GM15510 (cell line): ENCODE measurements around the gene SULT2B1.

Experiments used
- POLR2A ChIP-seq: IDR thresholded peaks from 3 replicates; pipeline ENCODE4 v1.6.1; 2011; ENCODE audit warnings: borderline replicate concordance; ENCODE audit not compliant: insufficient read length; ENCODE audit errors: extremely low read depth

Gene SULT2B1

GRCh38 chr19:48598996-48599700, 47.2 kb downstream of the SULT2B1 start:
- TF ChIP-seq POLR2A: no peak

- no peak for TF ChIP-seq POLR2A
These were observed 48.9 kb downstream of the SULT2B1 start for GRCh38 chr19:48600679-48601417.

- no peak for TF ChIP-seq POLR2A
These were observed 51.0 kb downstream of the SULT2B1 start for GRCh38 chr19:48603001-48603400.

- no peak for TF ChIP-seq POLR2A
These were observed 51.5 kb downstream of the SULT2B1 start for GRCh38 chr19:48603449-48603848.

- TF ChIP-seq POLR2A: no peak
These were observed 51.9 kb downstream of the SULT2B1 start for GRCh38 chr19:48603850-48604249.

GRCh38 chr19:48606463-48607358, 54.7 kb downstream of the SULT2B1 start, which contains the start of gene SPACA4:
Gene SPACA4 (plus strand): TSS chr19:48606742. CDS start chr19:48606979, 237 bp downstream.
- no peak for TF ChIP-seq POLR2A

GRCh38 chr19:48607359-48607755, 55.4 kb downstream of the SULT2B1 start:
- TF ChIP-seq POLR2A: no peak

GRCh38 chr19:48608798-48609263, 56.9 kb downstream of the SULT2B1 start:
- no peak for TF ChIP-seq POLR2A

- no peak for TF ChIP-seq POLR2A
These were observed 57.7 kb downstream of the SULT2B1 start for GRCh38 chr19:48609571-48610108.

- TF ChIP-seq POLR2A: no peak
These were observed 59.9 kb downstream of the SULT2B1 start for GRCh38 chr19:48611872-48612271.

- TF ChIP-seq POLR2A: no peak
These were observed 61.3 kb downstream of the SULT2B1 start for GRCh38 chr19:48613024-48613851.

GRCh38 chr19:48613852-48614435, 62.0 kb downstream of the SULT2B1 start:
- peak; percentile 19 for TF ChIP-seq POLR2A
